Measurements from ENCODE around the gene GLCCI1.
"Not testable (repeated sequence)": the region's sequence is repeated elsewhere in the genome, so short reads cannot be mapped to it uniquely, and the experiment has no call there.

GLCCI1 gene

DNA sequence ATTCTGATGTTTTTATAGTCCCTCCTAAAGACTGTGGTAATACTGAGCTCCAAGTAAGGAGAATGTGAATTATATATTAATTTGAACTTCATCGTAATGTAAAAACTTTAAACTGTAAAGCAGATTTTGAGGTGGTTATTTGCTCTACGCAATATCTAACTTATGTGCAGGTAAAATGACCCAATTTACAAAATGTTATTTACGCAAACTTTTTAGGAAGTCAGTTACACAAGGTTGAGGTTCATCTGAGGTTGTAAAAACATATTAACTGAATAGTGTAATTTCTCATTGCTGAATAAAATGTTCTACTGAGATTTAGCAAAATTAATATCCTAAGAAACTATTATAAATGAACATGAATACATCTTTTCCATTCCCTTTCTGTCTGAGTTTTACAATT is 15.8 kb downstream of the GLCCI1 start:
- TF ChIP-seq, protein P1, sequence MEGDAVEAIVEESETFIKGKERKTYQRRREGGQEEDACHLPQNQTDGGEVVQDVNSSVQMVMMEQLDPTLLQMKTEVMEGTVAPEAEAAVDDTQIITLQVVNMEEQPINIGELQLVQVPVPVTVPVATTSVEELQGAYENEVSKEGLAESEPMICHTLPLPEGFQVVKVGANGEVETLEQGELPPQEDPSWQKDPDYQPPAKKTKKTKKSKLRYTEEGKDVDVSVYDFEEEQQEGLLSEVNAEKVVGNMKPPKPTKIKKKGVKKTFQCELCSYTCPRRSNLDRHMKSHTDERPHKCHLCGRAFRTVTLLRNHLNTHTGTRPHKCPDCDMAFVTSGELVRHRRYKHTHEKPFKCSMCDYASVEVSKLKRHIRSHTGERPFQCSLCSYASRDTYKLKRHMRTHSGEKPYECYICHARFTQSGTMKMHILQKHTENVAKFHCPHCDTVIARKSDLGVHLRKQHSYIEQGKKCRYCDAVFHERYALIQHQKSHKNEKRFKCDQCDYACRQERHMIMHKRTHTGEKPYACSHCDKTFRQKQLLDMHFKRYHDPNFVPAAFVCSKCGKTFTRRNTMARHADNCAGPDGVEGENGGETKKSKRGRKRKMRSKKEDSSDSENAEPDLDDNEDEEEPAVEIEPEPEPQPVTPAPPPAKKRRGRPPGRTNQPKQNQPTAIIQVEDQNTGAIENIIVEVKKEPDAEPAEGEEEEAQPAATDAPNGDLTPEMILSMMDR (IDR thresholded peaks at IDR 0.05), result no peak
- no peak for DNase-seq (ENCODE audit: low spot score)
- Histone ChIP-seq H3K27ac (no peak overlapping the region), H3K4me3 (no peak overlapping the region)

DNA sequence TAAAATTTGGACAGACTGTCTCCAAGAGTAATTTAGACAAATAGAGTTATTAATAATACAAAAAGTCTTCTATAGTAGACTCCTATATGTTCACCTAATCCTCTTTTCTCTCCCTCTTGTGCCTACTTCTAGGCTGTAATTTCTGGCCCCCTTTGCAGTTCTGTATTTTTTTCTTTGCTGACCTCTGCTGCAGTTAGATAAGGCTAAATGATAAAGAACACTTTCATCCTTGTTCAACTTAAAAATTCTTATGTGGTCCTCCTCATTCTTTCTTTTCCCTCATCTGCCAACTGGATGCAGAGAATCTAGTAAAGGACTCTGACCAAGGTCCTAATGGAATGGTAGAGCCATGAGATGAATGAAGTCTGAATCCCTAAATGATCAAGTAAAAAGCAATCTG is 20.1 kb downstream of the GLCCI1 start:
- H3K27ac ChIP-seq, result no peak overlapping the region
- H3K4me3 ChIP-seq, result no peak overlapping the region
- no peak for DNase-seq (ENCODE audit: low spot score)
- TF ChIP-seq, protein P1 (IDR thresholded peaks at IDR 0.05), result no peak

- TF ChIP-seq, protein P1 (IDR thresholded peaks at IDR 0.05), result no peak
- DNase-seq (ENCODE audit: low spot score), result no peak
- Histone ChIP-seq H3K4me3 (no peak overlapping the region), H3K27ac (no peak overlapping the region)
Observed at GRCh38 chr7:7989133-7989532, 20.5 kb downstream of the GLCCI1 start.

DNA sequence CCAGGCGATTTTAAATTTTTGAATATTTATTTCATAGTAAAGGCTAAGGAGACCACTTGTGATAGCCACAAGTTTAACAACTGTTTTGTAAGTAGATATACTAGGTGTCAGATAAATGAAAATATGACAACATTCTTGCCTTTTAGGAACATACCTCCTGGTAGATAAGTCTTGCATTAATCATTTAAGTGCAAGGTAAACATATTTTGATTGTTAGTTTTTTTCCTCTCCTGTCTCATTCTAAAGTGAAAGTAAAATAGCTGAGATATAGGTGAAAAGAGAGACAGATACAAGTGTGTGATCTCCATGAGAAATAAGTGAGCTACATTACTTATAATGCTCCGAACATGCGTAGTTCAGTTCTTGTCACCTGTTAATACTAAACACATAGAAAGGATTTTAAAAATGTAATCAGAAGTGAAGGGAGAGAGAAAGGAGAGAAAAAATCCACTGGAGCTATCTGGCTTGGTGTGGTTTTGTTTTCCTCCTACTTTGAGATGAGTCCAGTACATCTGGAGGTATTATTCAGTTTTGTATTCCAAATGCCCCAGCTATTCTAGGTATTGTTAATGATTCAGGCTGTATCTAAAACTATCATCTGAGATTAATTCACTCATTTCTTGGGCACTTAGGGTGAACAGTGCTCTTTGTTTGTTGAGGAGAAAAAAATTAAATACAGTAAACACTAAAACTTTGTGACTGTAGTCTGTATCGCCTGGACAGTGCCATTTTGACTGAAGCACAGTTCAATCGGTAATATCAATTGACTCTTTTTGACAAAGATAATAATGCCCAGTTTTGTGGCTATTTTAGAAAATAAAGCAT is 21.2 kb downstream of the GLCCI1 start:
- DNase-seq (ENCODE audit: low spot score), result no peak
- Histone ChIP-seq H3K4me3 (peak overlapping the region; percentile 6), H3K27ac (no peak overlapping the region)
- TF ChIP-seq, protein P1 (IDR thresholded peaks at IDR 0.05), result no peak

DNA sequence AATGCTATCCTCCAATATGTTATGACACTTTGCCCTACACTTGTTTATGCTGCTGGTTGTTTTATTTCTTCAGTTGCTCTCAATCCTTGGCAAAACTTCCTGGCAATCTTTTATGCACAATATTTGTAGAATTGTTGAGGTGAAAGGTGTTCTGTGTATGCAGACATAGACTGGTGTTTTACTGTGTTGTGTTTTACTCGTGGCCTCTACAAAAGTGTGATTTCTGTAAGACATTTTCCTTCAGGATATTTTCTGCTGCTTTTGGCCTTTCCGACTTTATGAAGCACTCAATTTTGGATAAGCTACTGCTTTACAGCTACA is 21.8 kb downstream of the GLCCI1 start:
- Histone ChIP-seq H3K27ac (no peak overlapping the region), H3K4me3 (peak overlapping the region; percentile 6)
- TF ChIP-seq, protein P1 (IDR thresholded peaks at IDR 0.05), result no peak
- DNase-seq (ENCODE audit: low spot score), result no peak

- no peak for DNase-seq (ENCODE audit: low spot score)
- H3K27ac ChIP-seq, result no peak overlapping the region
- TF ChIP-seq, protein P1 (IDR thresholded peaks at IDR 0.05), result no peak
- no peak overlapping the region for H3K4me3 ChIP-seq
Observed at GRCh38 chr7:7992506-7992905, 23.9 kb downstream of the GLCCI1 start.

- not testable (repeated sequence) for H3K27ac ChIP-seq; H3K4me3 ChIP-seq; DNase-seq (ENCODE audit: low spot score)
Observed at GRCh38 chr7:7995348-7995747, 26.8 kb downstream of the GLCCI1 start.

Data from coronary artery (tissue), 2 donors.